Heart right ventricle (tissue), 16 donors: ENCODE measurements around the gene ZNF778. TPM values are rescaled to one million over a fixed set of nuclear protein-coding genes. Genes with fewer than 3 reads are reported as not detected.

Source experiments
- ATAC-seq, 8 donors: fragments of 200-7000 bp; cut with Tn5 transposase; one replicate each; pipeline ENCODE4 v1.9.1; 2020; ENCODE audit warnings: mild to moderate bottlenecking in 8 of 8, moderate library complexity in 8 of 8, moderate number of reproducible peaks in 1 of 8
- DNase-seq, 2 donors: peaks; one replicate each; pipeline ENCODE4 v3.0.0-alpha.2; 2020
- H3K27ac ChIP-seq, 10 donors: fragments of 200-600 bp; sonication (generic) in 2 of 10; one replicate each; pipeline versions ENCODE4 v1.5.0 to v1.8.0; 2020 to 2022; ENCODE audit warnings: mild to moderate bottlenecking in 3 of 10
- H3K27me3 ChIP-seq, 7 donors: fragments of 200-600 bp; one replicate each; pipeline ENCODE4 v1.8.0; 2021 to 2022; ENCODE audit warnings: mild to moderate bottlenecking in 2 of 7
- H3K36me3 ChIP-seq, 9 donors: fragments of 200-600 bp; sonication (generic) in 1 of 9; one replicate each; pipeline versions ENCODE4 v1.5.0 to v1.8.0; 2020 to 2022; ENCODE audit warnings: mild to moderate bottlenecking in 2 of 9
- H3K4me1 ChIP-seq, 9 donors: fragments of 200-600 bp; sonication (generic) in 1 of 9; one replicate each; pipeline versions ENCODE4 v1.5.0 to v1.8.0; 2020 to 2022; ENCODE audit warnings: mild to moderate bottlenecking in 4 of 9
- H3K4me3 ChIP-seq, 10 donors: fragments of 200-600 bp; sonication (generic) in 2 of 10; one replicate each; pipeline versions ENCODE4 v1.5.0 to v1.8.0; 2020 to 2022; ENCODE audit warnings: mild to moderate bottlenecking in 7 of 10, moderate library complexity in 2 of 10
- H3K9me3 ChIP-seq, 11 donors: fragments of 200-600 bp in 10 of 11; sonication (generic) in 2 of 11; one replicate each; pipeline versions ENCODE4 v1.5.0 to v1.8.0; 2013 to 2022; ENCODE audit warnings: mild to moderate bottlenecking in 2 of 11, control low read depth in 1 of 11, moderate library complexity in 1 of 11
- CTCF ChIP-seq, 9 donors: fragments of 200-600 bp; sonication (generic) in 2 of 9; IDR thresholded peaks; one replicate each; pipeline versions ENCODE4 v1.5.0 to v1.8.0; 2021 to 2022; ENCODE audit warnings: antibody characterized with exemption in 9 of 9, mild to moderate bottlenecking in 5 of 9, moderate library complexity in 1 of 9
- WGBS, 2 donors: extraction: QIAGEN DNeasy Blood & Tissue Kit; methylation state at CpG; one replicate each; pipeline ENCODE4 v1.1.7; 2013; ENCODE audit warnings: inconsistent platforms in 1 of 2; 5-methylcytosine and 5-hydroxymethylcytosine counted together
- intact Hi-C, 10 donors: fragments of 100-400 bp; cut with DNase I; formaldehyde crosslinking; loops; one replicate each; pipeline versions ENCODE4 v1.11.1 to v1.14.2; 2022
- polyA plus RNA-seq, 2 donors: library from polyadenylated mRNA; stranded (reverse); fragments of 200-250 nt; gene quantifications; one replicate each; pipeline ENCODE4 v1.2.3, GENCODE V29; 2013
- total RNA-seq, 10 donors: library from RNA; stranded (reverse); fragmentation: NEBNext Ultra II Directional in 3 of 10; extraction: Animal tissue kit (Norgen Biotek cat#: 25700) in 3 of 10; gene quantifications; one replicate each; pipeline versions ENCODE4 v1.2.1 to v1.2.4, GENCODE V29; 2021 to 2023
- donor health status: Arrhythmogenic right ventricular cardiomyopathy.
- donor health status: ischemic (EF 13 %, LVEDD 7.1; RV severe dilation, severe dysfunction).
- donor health status: healthy with polysubstance abuse.
- donor health status: DM: no; HTN: yes; CAD: no.
- donor health status: DM: no; HTN: no; CAD: no.
- donor health status: ischemic (EF 25% LVEDD 6.9; RV normal size, moderate dysfunction).
- donor health status: ischemic (EF 25% LVEDD 5.7; RV mildly dilated, moderate dysfunction).
- donor health status: healthy.
- donor health status: DM: yes; HTN: yes; CAD: no.
- donor health status: Ischemic cardiomyopathy.
- donor health status: ischemic (EF 35%, LVEDD 5.7; RV mildly dilated, moderate dysfunction).
- donor health status: nonischemic (EF 11% LVEDD 7.7; RV severe dilation, severe dysfunction).
- donor health status: DM: yes; HTN: yes; CAD: no.
- donor health status: PGD.
- donor health status: ischemic (EF 29% LVEDD 5.4; RV normal size, mild dysfunction).
- donor health status: nonischemic (EF 23%, LVEDD 6.1; RV moderate dilation, normal function).

ZNF778 gene
- total and polyA plus RNA-seq, 12 donors: 1.7 to 11.3 (median 8.2) TPM

- Histone ChIP-seq H3K4me1 (peaks cover 0 to under 1% (median 0%) of the 10 kb centered on the region in 9 donors), H3K36me3 (no peaks in the 10 kb centered on the region), H3K4me3 (no peak overlapping the region), H3K27ac (no peak overlapping the region), H3K9me3 (no peaks in the 10 kb centered on the region), H3K27me3 (peaks cover 0 to 48% (median 9%) of the 10 kb centered on the region in 7 donors)
- intact Hi-C loops: loop anchor here in 4 of 10 donors (10.0 kb wide), 3 partner anchors 265 to 475 kb away; no protein-coding TSS in a partner anchor
- 63 to 69% methylated on average over 15 of the region's 15 CpGs for WGBS, 2 donors
- ATAC-seq (no peak), DNase-seq (no peak)
- TF ChIP-seq CTCF (IDR thresholded peaks at IDR 0.05): no peak
These were observed 7.9 kb upstream of the ZNF778 start for GRCh38 chr16:89209522-89210044.

GRCh38 chr16:89210165-89210903 is 7.2 kb upstream of the ZNF778 start:
- Histone ChIP-seq H3K4me3 (no peak overlapping the region), H3K9me3 (no peaks in the 10 kb centered on the region), H3K36me3 (no peaks in the 10 kb centered on the region), H3K27ac (no peak overlapping the region), H3K27me3 (peaks cover 0 to 40% (median 5%) of the 10 kb centered on the region in 7 donors), H3K4me1 (peaks cover 0 to 7% (median 0%) of the 10 kb centered on the region in 9 donors)
- no peak for TF ChIP-seq CTCF (IDR thresholded peaks at IDR 0.05)
- DNase-seq (no peak), ATAC-seq (no peak)
- intact Hi-C loops: loop anchor here in 4 of 10 donors (10.0 kb wide), 3 partner anchors 266 to 476 kb away; no protein-coding TSS in a partner anchor
- 76 to 80% methylated on average over 11 of the region's 11 CpGs for WGBS, 2 donors

GRCh38 chr16:89210904-89211515 is 6.5 kb upstream of the ZNF778 start:
- Histone ChIP-seq H3K4me1 (peaks cover 0 to 11% (median 4%) of the 10 kb centered on the region in 9 donors), H3K27ac (no peak overlapping the region), H3K36me3 (no peaks in the 10 kb centered on the region), H3K27me3 (peaks cover 0 to 35% (median 5%) of the 10 kb centered on the region in 7 donors), H3K4me3 (no peak overlapping the region), H3K9me3 (no peaks in the 10 kb centered on the region)
- DNase-seq (no peak), ATAC-seq (no peak)
- WGBS, 2 donors: 65% methylated on average over 15 of the region's 15 CpGs
- TF ChIP-seq CTCF (IDR thresholded peaks at IDR 0.05): no peak
- intact Hi-C loops: loop anchor here in 4 of 10 donors (10.0 kb wide), 3 partner anchors 266 to 476 kb away; no protein-coding TSS in a partner anchor
